Ovary (tissue), 9 donors: Measurements from ENCODE around the gene TMTC2. TPM values are rescaled to one million over a fixed set of nuclear protein-coding genes. Genes with fewer than 3 reads are reported as not detected.

Experiments used
- DNase-seq, 5 donors: peaks; one replicate each; pipeline ENCODE4 v3.0.0-alpha.2; 2019 to 2020
- H3K27ac ChIP-seq, 2 donors: fragments of 200-600 bp; one replicate each; pipeline versions ENCODE4 v1.5.1 to v1.8.0; 2019 to 2022
- H3K27me3 ChIP-seq: fragments of 200-600 bp; one replicate; pipeline ENCODE4 v1.8.0; 2022
- H3K36me3 ChIP-seq: fragments of 200-600 bp; sonication (generic); one replicate; pipeline ENCODE4 v1.5.1; 2019
- H3K4me1 ChIP-seq: one replicate; pipeline ENCODE4 v1.8.1; 2013; ENCODE audit warnings: mild to moderate bottlenecking, moderate library complexity; ENCODE audit not compliant: insufficient read depth
- H3K4me3 ChIP-seq: fragments of 200-600 bp; sonication (generic); one replicate; pipeline ENCODE4 v1.5.1; 2017
- H3K9me3 ChIP-seq, 2 donors: fragments of 200-600 bp in 1 of 2; sonication (generic) in 1 of 2; one replicate each; pipeline versions ENCODE4 v1.5.1 to v1.8.1; 2013 to 2019; ENCODE audit warnings: mild to moderate bottlenecking in 1 of 2, moderate library complexity in 1 of 2
- EP300 ChIP-seq: sonication (generic); formaldehyde crosslinking; IDR thresholded peaks from one replicate; pipeline ENCODE4 v1.6.1; 2017; ENCODE audit warnings: antibody characterized with exemption
- POLR2A ChIP-seq: fragments of 450-650 bp; IDR thresholded peaks from one replicate; pipeline ENCODE4 v1.6.1; 2017; ENCODE audit warnings: antibody characterized with exemption, mild to moderate bottlenecking, moderate library complexity
- WGBS, 3 donors: extraction: QIAGEN DNeasy Blood & Tissue Kit in 1 of 3; methylation state at CpG; one replicate each; pipeline versions ENCODE4 v1.1.5 to v1.1.7; 2013 to 2017; 5-methylcytosine and 5-hydroxymethylcytosine counted together
- intact Hi-C, 4 donors: fragments of 100-400 bp; cut with DNase I; formaldehyde crosslinking; loops; one replicate each; pipeline versions ENCODE4 v1.11.0 to v1.15.1; 2022 to 2023
- polyA plus RNA-seq, 2 donors: library from polyadenylated mRNA; stranded (reverse); fragments of 200-250 nt in 1 of 2; fragments of 350-450 nt in 1 of 2; fragmentation: Illumina TruSeq in 1 of 2; extraction: RNeasy Lipid Tissue Mini Kit (QIAGEN cat#74804) in 1 of 2; gene quantifications; one replicate each; pipeline ENCODE4 v1.2.3, GENCODE V29; 2013 to 2014
- total RNA-seq, 7 donors: library from RNA; depleted of rRNA in 2 of 7; stranded (reverse); fragments of >200 nt in 2 of 7; fragmentation: NEBNext Ultra II Directional in 3 of 7; extraction: Animal tissue kit (Norgen Biotek cat#: 25700) in 3 of 7; gene quantifications; one replicate each; pipeline versions ENCODE4 v1.1.0 to v1.2.4, GENCODE V29; 2016 to 2023
- TF ChIP-seq, protein P1 (sequence below), 3 donors: fragments of 450-650 bp in 2 of 3; fragments of 200-600 bp in 1 of 3; IDR thresholded peaks; one replicate each; pipeline versions ENCODE4 v1.5.1 to v1.8.0; 2016 to 2022; ENCODE audit warnings: antibody characterized with exemption in 3 of 3, mild to moderate bottlenecking in 1 of 3
- donor health status: DM: no; HTN: no; CAD: no; lungs with moderate emphysema.
- donor health status: DM: no; HTN: no; CAD: no.
- donor health status: Bipolar disorder and iron deficiency.
- donor health status: DM: yes; HTN: yes; CAD: no.
- donor health status: DM: no; HTN: no; CAD: no.
- donor health status: DM: yes; HTN: yes; CAD: no.

TMTC2 gene
- total and polyA plus RNA-seq, 9 donors, result 2.0 to 22.6 (median 5.6) TPM

DNA sequence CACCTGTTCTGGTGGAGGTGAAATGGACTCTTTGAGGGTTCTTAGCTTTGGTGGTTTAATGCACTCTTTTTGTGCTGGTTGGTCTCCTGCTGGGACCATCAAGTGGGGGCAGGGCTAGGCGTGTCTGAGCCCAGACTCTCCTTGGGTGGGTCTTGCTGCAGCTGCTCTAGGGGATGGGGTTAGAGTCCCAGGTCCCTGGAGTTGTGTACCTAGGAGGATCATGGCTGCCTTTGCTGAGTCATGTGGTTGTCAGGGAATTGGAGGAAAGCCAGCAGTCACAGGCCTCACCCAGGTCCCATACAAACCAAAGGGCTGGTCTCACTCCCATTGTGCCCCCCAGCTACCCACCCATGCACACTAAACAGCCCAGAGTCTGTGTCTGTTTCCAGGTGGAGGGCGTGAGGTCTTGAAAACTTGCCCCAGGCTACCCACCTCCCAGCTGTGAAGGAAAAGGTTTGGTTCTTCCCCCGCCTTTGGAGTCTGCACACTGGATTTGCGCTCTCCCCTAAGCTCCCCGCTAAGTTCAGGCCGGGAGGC, 387.7 kb downstream of the TMTC2 start:
- Histone ChIP-seq H3K36me3 (no peaks in the 10 kb centered on the region), H3K27ac (no peak overlapping the region), H3K4me1 (no peaks in the 10 kb centered on the region), H3K9me3 (no peaks in the 10 kb centered on the region), H3K4me3 (no peak overlapping the region), H3K27me3 (no peaks in the 10 kb centered on the region)
- WGBS, 3 donors, result 97 to 98% (median 97%) methylated on average over 6 of the region's 6 CpGs
- intact Hi-C loops, result no loop called here
- TF ChIP-seq, protein P1, sequence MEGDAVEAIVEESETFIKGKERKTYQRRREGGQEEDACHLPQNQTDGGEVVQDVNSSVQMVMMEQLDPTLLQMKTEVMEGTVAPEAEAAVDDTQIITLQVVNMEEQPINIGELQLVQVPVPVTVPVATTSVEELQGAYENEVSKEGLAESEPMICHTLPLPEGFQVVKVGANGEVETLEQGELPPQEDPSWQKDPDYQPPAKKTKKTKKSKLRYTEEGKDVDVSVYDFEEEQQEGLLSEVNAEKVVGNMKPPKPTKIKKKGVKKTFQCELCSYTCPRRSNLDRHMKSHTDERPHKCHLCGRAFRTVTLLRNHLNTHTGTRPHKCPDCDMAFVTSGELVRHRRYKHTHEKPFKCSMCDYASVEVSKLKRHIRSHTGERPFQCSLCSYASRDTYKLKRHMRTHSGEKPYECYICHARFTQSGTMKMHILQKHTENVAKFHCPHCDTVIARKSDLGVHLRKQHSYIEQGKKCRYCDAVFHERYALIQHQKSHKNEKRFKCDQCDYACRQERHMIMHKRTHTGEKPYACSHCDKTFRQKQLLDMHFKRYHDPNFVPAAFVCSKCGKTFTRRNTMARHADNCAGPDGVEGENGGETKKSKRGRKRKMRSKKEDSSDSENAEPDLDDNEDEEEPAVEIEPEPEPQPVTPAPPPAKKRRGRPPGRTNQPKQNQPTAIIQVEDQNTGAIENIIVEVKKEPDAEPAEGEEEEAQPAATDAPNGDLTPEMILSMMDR (IDR thresholded peaks at IDR 0.05), result no peak
- TF ChIP-seq EP300, result no peak
- no peak for TF ChIP-seq POLR2A
- no peak for DNase-seq

DNA sequence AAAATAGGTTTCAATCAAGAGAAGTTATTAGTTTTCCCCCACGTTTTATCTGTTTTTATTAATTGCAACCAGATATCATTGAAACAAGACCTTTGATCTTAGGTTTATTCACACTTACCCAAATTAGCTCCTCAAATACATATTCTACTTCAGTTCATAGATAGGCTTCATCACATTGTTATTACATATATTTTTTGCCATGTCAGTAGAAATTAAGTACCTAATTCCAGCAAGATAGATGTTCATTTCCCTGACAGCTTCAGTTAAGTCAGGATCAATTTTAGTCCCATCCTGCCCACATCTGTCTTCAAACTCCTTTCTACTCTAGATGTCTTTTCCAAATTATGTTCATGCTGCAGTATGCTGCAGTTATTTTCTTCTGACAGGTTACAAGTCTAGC, 388.8 kb downstream of the TMTC2 start:
- 80 to 95% (median 81%) methylated on average over 1 of the region's 1 CpG for WGBS, 3 donors
- Histone ChIP-seq H3K4me1 (no peaks in the 10 kb centered on the region), H3K36me3 (no peaks in the 10 kb centered on the region), H3K27ac (no peak overlapping the region), H3K27me3 (no peaks in the 10 kb centered on the region), H3K9me3 (no peaks in the 10 kb centered on the region), H3K4me3 (no peak overlapping the region)
- intact Hi-C loops, result no loop called here
- no peak for DNase-seq
- TF ChIP-seq EP300, result no peak
- TF ChIP-seq, protein P1 (IDR thresholded peaks at IDR 0.05), result no peak
- TF ChIP-seq POLR2A, result no peak

DNA sequence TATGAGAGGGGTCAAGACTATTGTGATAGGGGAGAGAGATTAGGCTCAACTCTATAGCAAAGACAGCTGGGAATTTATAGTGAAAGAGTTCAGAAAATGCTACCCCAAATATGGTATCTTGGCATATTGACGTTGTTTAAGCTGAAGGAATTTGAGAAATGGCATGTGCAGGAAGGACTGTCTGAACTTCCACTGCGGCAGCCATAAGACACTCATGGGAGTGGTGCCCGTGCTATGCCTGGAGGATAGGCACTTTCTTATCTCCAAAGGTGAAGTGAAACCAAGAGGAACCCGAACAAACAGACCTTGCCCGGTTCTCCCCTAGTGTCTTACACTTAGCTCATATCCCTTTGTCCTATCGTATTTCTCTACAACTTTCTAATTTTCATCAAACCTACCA, 390.3 kb downstream of the TMTC2 start:
- intact Hi-C loops, result no loop called here
- Histone ChIP-seq H3K27ac (no peak overlapping the region), H3K9me3 (no peaks in the 10 kb centered on the region), H3K4me3 (no peak overlapping the region), H3K36me3 (no peaks in the 10 kb centered on the region), H3K4me1 (no peaks in the 10 kb centered on the region), H3K27me3 (no peaks in the 10 kb centered on the region)
- 88 to 91% (median 89%) methylated on average over 6 of the region's 6 CpGs for WGBS, 3 donors
- DNase-seq, result no peak
- TF ChIP-seq, protein P1 (IDR thresholded peaks at IDR 0.05), result no peak
- TF ChIP-seq POLR2A (no peak), EP300 (no peak)

DNA sequence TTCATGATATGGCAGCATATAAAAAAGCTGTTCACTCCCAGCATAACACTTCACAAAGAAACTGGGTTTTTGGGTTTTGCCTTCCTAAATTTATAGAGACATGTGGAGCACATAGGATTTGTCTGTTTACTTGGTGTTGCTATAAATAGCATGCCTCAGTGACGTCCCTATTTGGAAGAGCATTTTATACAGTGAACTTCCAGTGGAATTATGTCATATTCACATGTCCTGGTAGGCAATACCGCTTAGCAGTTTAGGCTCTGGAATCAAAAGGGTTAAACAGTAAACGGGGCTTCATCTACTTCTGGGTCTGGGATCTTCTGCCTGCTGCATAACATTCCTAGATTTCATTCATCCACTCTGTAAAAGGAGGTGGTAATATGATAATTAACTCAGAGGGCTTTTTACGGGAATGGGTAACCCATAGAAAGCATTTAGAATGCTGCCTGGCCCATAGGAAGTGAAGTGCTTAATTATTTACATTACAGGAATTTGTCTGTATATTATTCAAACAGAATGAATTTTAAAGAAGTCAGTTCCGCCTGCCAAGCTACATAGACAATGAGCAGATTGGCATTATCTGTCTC, 396.1 kb downstream of the TMTC2 start:
- Histone ChIP-seq H3K36me3 (no peaks in the 10 kb centered on the region), H3K4me3 (no peak overlapping the region), H3K9me3 (no peaks in the 10 kb centered on the region), H3K4me1 (no peaks in the 10 kb centered on the region), H3K27ac (no peak overlapping the region), H3K27me3 (no peaks in the 10 kb centered on the region)
- 41 to 56% (median 54%) methylated on average over 5 of the region's 5 CpGs for WGBS, 3 donors
- DNase-seq, result no peak
- intact Hi-C loops, result no loop called here
- TF ChIP-seq POLR2A (no peak), EP300 (no peak)
- TF ChIP-seq, protein P1 (IDR thresholded peaks at IDR 0.05), result no peak
